RPMI7951 (cell line): ENCODE data around the gene ZNF783. TPM values are rescaled to one million over a fixed set of nuclear protein-coding genes. Genes with fewer than 3 reads are reported as not detected.

Source experiments
- DNase-seq: peaks from one replicate; pipeline ENCODE4 v3.0.0-alpha.2; 2012; ENCODE audit warnings: low read depth
- total RNA-seq: library from RNA; depleted of rRNA; stranded (reverse); fragments of >200 nt; shearing (Covaris generic); gene quantifications from 2 replicates; pipeline ENCODE4 v1.2.3, GENCODE V29; 2014

Gene ZNF783
- total RNA-seq, 1 experiment from 2014 or later: 2.2 TPM

DNA sequence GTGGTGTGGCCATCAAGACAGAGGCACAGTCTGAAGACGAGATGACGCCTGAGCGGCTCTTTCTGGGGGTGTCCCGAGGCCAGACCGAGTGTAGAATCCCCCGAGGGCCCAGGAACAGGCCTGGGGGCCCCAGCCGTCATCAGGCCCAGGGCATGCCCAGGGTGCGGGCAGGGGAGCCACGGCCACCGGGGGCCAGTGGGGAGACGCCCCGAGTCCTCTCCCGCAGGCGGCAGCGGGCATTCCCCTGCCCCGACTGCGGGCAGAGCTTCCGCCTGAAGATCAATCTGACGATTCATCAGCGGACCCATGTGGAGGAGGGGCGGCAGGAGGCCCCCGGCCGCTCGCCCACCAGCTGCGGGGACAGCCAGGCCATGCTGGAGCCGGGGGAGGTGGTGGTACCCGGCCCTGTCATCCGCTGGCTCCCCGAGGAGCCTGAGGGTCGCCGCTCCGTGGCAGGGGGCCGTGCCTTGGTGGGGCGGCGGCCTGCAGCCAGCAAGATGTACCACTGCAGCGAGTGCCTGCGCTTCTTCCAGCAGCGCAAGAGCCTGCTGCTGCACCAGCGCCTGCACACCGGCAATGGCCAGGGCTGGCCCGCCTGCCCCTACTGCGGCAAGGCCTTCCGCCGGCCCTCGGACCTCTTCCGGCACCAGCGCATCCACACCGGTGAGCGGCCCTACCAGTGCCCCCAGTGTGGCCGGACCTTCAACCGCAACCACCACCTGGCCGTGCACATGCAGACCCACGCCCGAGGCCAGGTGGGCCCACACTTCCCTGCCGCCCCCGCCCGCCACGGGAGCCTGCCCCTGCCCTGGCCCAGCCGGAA, 19.7 kb downstream of the ZNF783 start:
- DNase-seq: no peak

DNA sequence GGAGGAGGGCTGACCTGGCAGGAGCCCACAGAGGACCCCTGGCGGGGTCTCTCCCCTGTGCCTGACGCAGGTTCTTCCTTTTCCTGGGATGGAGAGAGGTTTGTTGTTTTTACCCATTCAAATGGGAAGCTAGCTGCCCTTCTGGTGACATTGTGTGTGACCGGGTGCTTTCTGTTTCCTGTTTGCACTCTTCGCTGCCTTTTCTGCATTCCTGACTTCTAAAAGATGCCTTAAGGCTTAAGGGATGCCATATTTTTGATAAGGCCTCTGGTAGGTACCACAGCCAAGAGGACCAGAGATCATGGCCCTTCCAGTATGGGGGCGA, 20.3 kb downstream of the ZNF783 start:
- no peak for DNase-seq

DNA sequence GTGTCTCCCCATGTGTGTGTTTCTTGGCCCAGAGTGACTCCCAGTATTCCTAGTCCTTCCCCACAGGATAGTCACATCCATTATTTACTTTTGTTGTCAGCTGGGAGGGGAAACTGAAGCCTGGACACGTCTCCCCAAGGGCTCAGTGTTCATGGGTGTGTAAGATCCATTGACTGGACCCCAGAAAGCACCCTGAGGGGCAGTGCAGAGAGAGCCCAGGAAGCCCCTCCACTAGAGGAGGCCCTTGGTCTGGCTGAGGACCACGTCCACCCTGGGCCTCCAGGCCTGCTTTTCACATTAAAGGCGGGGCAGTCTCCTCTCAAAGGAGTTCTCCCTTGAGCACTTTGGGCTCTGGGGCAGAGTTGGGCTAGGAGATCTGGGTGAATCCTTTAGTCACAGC, 21.3 kb downstream of the ZNF783 start:
- DNase-seq: no peak

DNA sequence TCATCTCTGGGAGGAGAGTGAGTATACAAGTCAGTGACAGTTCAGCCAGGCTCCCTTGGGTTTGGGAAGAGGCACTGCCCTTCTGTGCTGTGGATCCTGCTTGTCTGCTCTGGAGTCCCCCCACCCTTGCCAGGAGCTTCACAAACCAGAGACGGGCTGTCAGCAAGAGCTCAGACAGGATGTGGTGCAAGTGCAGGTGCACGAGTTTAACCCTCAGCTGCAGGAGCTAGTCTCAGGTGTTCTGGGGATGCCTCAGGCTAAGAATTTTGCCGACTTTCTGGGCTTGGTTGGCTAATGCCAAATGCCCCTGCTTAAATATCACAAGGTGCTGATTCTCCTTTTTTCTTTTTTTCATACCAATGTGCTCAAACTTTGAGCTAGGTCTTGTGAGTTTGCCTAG, 22.3 kb downstream of the ZNF783 start:
- DNase-seq: no peak

DNA sequence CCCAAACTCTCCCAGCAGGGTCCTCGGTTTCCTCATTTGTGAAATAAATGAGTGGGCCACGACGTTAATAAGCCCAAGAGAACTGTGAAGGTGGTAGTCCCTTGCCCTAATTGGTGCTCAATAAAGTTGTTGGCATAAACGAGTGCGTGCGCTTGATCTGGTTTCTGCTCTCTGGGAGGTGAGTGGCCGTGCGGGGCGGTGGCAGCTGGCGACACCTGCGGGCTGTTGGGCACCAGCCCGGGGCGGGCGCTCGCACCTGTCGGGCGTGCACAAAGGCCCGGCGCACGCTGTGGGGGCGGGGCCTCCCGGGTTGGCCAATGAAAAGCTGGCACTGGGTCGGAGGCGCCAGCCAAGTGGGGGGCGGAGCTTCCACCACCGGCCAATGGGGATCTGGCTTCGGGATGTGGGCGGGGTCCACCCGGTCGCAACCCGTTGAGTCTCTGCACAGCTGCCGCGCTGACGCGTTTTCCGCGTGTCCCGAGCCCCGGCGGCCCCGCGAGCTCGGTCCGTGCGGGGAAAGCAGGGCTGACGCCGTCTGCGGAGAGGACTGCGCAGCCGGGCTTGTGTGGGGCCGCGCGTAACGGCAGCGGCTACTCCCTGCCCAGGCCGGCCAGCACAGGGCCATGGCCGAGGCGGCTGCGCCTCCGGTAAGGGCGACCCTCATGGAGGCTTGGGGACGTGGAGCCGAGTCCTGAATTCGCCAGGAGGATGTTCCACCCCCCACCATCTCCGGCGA, 23.0 kb downstream of the ZNF783 start:
- DNase-seq: peak; percentile 88

DNA sequence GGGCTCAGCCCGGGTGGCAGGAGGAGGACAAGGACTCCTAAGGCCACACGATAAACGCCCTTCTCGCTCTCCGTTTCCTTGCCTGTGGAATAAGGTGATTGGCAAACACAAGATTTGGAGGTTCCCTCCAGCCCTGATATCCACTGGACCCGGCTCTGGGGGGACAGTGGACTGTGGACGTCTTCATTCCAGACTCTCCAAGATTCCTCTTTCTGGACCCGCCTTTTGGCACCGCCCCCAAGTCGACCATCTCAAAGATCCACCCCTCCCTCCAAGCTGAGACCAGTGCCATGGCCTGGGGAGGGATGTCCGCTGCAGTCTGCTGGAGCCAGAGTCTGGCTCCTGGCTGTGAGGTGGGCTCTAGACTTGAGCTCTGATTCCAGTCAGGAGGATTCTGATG, 23.6 kb downstream of the ZNF783 start:
- DNase-seq: peak; percentile 59

DNA sequence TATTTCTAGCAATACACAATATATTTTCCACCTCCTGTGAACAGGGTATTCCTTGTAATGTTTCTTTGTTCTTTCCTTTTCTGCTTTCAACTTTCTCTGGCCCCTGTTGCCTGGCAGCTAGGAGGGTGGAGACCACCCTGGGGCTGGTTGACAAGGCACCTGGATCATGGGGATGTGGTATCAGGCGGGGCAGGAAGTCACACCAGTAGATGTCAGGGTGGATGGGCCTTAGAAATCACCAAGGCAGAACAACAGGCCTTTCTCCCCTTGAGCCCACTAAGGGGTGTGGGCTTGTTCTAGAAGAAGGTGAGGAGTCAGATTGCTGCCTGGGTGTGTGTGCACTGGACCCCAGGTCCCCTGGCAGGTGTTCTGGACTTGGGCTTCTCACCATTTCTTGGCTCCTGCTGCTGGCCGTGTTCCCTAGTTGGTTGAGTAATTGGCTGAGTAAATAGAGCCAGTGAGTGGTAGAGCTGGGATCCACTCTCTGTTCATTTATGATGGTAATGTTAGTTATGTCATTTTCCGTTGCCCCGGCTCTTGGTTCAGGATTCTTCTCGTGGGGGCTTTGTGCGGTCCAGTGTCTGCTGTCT, 24.9 kb downstream of the ZNF783 start:
- no peak for DNase-seq

DNA sequence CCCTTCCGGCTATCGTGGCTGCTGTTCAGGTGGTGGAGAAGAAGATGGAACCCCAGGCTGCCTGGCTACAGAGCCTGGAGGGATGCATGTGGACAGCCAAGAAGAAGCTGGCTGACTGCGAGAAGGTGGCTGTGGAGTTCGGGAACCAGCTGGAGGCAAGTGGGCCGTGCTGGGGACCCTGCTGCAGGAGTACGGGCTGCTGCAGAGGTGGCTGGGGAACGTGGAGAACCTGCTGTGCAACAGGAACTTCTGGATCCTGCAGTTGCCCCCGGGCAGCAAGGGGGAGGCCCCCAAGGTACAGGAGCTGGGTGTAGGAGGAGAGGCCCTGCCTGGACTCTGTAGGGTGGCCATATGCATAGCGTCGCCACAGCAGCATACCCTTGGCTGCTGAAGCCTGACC, 25.6 kb downstream of the ZNF783 start:
- DNase-seq: no peak

DNA sequence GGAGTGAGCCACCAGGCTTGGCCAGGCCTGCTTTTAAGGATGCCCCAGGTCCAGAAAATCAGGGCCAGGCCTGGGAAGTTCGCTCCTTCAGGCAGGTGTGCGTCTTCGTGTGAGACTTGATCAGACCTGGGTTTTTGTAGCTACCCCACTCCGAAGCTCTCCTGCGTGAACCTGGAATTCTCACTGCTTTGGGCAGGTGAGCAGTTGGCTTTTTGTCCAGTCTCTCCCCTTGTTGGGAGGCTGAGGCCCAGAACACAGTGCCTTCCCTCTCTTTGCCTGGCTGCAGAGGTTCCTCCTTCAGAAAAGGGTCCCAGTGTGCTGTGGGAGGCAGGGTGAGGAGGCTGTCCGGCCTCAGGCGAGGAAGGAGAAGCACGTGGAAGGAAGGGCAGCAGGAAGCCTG, 27.3 kb downstream of the ZNF783 start:
- DNase-seq: no peak

DNA sequence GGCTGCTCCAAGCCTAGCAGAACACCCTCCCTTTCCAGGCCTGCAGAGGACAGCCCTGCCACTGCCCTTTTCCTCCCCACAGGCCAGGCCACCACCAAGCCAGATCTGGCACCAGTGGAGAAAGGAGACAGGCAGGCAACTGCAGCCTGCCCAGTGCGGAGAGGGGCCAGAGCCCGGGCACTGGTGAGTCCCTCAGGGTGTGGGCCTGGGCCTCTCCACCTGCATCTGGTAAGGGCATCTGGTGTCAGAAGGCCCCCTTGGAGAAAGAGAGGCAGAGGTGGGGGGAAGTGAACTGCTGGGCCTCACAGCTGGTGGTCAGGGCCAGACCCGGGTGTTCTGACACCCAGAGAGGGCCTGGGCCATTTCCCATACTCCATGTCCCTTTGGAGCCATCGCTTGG, 27.9 kb downstream of the ZNF783 start:
- no peak for DNase-seq

DNA sequence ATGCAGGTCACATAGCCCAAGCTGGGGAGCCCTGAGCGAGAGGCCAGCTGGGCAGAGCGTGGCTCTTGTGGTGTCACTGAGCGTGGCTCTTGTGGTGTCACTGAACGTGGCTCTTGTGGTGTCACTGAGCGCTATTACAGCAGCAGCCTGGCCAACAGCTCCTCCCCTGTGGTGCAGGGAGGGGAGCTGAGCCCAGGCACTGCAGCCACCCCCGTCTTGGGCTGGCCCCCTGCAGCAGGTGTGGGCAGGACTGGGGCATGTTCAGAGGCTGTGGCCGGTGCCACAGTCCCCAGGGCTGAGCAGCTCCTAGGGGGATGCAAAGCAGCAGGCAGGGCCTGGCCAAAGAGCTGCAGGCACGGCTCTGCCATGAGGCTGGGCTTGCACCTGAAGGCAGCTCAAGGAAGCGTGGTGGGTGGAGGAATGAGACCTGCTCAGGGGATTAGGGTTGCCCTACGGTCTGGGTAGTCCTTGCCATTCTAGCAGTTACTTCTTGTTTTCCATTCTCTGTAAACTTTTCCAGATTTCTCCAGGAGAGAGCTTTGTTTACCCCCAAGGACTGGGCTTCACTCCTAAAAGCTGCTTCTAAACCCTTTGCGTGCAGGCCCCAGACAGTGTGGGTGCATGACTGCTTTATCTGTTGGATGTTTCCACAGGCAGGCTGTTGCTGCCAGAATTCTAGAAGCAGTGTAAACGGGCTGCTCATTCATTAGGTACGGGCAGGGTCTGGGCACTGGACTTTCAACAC, 29.2 kb downstream of the ZNF783 start:
- DNase-seq: no peak

DNA sequence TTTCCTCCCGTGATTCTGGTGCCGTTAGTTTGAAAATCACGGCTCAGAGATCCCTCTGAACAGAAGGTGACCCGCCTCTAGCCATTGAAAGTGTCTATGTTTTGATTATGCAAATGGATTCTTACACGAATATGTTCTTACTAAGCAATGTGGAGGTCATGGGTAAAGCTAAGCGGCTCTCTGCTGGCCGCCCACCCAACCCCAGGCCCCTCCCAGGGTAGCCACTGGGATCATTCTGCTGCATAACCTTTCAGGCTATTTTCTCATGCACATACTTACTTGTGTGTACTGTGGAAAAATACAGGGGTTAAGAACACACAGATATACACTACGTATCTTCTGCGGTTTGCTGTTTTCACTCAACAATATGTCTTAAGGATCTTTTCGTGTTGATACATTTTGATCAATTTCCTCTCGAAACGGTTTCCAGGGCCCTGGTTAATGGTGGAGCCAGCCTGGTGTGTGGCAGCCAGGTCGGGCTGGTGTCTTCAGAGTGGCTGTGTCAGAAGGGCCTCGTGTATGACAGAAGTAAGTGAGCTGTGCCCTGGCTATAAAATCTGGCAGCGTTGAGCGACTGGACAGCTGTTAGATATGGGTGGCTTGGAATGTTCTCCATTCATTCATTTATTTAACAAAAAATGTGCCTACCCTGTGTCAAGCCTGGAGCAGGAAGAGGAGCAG, 29.9 kb downstream of the ZNF783 start:
- no peak for DNase-seq

DNA sequence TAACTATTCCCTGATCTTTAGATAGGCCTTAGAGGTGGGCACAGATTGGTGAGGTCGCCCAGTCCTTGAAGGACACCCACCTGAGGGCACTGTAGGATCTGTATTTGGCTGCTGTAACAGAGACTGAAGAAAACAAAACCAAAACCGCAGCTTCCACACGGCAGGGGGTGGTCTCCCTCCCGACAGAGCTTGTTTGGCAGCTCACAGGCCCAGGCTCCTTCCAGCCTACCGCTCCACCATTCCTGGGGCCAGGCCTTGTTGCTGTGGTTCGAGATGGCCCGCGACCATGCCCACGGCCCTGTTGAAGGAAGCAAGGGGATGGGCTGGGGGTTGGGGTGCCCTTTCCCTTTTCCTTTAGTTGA, 30.4 kb downstream of the ZNF783 start:
- DNase-seq: no peak

DNA sequence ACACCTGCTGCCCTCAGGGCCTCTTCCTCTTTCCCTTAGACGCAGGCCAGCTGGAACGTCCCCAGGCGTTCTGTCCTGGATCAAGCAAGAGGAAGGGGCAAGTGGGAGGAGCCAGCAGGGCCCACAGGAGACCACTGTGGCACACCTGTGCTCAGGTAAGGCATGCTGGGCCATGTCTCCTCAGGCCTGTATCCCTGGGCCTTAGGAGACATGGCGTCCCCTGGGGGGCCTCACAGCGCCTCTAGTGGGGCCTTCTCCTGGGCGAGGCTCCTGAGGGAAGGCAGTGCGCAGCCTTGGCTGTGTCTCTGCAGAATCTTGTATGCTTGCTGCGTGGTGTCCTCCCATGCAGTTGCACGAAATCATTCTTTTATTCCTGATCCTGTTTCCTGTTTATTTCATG, 31.3 kb downstream of the ZNF783 start:
- DNase-seq: no peak

DNA sequence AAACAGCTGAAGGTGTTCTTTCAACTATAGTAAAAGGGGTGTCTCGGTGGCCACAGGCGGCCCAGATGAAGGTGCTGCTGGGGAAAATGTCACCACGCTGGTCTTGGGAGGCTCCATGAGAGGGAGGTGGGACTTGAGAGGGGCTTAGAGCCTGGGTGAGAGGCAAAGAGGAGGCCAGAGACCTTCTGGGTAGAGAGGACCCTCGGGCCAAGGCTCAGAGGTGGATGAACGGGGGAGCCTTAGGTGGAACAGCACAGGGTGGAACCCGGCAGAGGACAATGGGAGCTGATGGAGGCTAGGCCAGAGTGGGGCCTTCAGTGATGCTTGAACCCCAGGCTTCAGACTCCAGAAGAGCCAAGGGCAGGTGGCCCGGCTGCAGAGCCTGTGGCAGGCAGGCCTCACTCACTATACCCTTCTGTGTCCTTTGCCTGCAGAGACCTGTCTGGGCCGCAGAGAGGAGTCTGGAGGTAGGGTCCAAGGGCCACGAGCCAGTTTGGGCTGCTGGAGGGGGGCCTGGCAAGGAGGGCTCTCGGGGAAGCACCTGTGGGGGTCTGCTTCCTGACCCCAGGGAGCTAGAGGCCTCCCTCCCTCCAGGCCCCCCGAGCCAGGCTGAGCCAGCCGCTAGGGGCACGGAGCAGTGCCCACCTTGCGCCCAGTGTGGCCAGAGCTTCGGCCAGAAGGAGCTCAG, 32.1 kb downstream of the ZNF783 start:
- DNase-seq: no peak

DNA sequence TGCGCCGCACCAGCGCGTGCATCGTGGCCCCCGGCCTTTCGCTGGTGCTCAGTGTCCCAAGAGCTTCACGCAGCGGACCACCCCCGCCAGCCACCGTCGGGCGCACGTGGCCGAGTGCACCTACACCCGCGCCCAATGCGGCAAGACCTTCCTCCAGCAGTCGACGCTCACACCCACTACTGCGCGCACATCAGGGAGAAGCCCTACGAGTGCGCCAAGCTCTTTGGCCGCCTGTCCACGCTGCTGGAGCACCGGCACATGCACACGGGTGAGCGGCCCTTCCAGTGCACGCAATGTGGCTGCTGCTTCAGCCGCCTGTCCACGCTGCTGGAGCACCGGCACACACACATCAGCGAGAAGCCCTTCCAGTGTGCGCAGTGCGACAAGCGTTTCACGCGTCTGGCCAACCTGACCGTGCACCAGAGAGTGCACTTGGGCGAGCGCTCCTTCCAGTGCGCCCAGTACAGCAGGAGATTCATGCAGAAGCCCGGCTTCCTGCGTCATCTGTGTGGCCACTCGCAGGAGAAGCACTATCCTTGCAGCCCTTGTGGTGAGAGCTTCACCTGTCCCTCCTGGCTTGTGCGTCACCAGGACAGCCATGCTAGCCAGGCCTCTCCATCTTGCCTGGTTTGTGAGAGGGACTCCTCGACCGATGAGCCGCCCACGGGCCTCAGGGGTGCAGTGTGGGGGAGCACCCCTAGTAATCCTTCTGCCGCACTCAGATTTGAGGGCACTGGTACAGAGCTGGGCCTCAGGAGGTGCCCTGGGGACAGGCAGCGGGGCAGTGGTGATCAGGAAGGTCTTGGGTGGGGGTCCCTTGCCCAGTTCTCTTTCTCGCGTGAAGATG, 32.9 kb downstream of the ZNF783 start:
- no peak for DNase-seq

DNA sequence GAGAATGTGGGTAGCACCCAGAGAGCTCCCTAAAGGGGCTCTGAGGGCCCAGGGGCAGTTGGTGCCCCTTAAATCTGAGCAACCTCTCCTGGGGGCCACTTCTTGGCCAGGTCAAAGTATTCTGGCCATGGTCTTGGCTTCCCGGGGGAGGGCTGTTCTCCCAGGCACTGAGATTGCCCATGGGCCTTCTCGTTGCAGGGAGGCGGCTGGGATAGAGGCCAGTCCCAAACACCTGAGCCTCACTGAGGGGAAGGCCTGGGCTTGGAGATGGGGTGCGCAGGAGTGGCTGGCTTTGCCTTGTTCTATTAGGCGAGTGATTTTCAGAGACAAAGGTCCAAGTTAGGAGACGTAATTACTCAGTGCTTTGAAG, 33.5 kb downstream of the ZNF783 start:
- no peak for DNase-seq

DNA sequence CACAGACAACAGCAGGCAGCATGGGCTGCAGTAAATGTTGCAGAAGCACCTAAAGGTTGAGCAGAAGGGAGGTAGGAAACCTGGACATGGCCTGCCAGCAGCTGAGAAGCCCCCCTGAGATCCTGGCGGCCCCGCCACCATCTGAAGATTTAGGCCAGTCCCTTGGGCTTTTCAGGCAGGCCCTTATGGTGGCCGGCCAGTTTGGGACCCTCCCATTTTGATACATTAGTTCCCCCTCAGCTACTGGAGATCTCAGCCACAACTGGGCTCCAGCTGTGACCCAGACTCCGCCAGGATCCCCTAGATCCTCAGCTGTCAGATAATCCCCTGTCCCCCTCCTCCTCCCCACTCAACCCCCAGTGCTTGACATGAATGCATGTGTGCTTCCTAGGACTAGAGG, 34.4 kb downstream of the ZNF783 start:
- DNase-seq: no peak

DNA sequence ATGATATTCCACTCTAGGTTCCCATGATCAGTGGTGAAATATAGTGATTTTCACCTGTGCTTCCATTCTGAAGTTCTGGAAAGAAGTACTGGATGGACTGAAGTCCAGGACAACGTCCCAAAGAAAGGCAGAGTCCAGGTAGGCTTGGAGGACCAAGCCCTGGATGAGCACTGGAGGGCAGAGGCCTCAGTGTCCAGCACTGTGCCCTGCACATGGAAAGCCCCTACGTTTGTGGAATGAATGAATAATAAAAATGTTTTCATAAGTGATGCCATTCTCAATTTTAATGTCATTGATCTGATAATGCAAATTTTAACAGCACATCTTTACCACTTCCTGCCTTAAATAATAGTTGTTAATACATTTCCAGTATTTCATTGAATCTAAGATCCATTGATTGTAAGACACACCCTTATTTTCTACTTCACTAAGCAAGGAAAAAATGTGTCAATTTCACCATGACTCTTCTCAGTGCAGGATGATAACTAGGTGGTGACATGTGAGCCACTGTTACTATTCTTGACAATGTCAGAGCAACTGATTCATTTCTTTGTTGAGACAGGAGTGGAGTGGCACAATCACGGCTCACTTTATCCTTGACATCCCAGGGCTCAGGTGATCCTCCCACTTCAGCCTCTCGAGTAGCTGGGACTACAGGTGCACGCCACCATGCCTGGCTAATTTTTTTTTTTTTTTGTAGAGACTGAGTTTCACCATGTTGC, 35.2 kb downstream of the ZNF783 start:
- no peak for DNase-seq
